GM21717 (cell line): ENCODE measurements around the gene BET1L.
"Not testable (repeated sequence)": the region's sequence is repeated elsewhere in the genome, so short reads cannot be mapped to it uniquely, and the experiment has no call there.

Source experiments
- ATAC-seq: cut with Tn5 transposase; IDR thresholded peaks from one replicate; pipeline ENCODE4 v1.9.1; 2021; ENCODE audit warnings: mild to moderate bottlenecking, moderate library complexity; ENCODE audit not compliant: unreplicated experiment

The BET1L gene

DNA sequence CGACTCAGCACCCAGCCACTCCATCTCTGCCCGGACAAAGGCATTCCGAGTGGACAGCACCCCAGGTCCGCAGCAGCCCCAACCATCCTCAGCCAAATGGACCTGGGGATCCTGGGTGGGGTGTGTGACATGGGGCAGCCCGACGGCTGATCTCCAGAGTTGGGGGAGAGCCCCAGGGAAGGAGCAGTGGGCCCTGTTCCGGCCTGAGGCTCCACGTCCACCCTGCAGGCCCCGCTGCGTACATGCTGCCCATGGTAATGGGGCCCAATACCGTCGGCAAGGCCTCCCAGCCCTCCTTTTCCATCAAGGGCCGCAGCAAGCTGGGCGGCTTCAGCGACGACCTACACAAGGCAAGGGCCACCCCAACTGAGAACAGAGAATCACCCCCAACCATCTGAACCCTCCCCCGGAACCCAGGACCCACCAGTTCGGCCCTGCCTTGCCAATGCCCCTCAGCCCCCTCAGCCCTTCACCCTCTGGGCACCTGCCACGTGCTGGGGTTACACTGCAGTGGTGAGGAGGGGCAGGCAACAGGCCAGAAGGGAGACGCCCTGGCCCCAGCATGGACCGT, 8.9 kb downstream of the BET1L start:
- no peak for ATAC-seq

DNA sequence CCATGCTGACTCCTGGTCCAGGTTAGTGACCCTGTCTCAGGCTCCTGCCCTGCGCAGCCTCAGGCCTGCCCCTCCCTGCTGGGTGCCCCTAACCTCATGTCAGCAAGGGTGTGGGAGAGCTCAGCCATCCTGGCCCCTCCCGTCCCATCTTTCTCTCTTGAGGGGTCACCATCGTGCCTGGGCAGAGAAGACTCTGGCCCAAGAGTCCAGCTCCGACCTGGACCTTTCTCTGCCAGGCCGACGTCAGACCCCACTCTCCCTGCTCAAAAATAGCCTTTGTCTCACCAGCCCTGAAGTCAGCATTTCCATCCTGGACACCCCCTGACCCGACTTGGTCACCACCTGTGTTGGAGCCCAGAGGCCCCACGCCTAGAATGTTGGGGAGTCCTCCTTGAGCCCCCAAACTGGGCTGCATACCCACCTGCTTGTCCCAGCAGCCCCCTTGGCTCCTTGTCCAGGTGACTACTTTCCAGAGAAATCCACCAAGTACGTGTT, 9.4 kb downstream of the BET1L start:
- no peak for ATAC-seq

DNA sequence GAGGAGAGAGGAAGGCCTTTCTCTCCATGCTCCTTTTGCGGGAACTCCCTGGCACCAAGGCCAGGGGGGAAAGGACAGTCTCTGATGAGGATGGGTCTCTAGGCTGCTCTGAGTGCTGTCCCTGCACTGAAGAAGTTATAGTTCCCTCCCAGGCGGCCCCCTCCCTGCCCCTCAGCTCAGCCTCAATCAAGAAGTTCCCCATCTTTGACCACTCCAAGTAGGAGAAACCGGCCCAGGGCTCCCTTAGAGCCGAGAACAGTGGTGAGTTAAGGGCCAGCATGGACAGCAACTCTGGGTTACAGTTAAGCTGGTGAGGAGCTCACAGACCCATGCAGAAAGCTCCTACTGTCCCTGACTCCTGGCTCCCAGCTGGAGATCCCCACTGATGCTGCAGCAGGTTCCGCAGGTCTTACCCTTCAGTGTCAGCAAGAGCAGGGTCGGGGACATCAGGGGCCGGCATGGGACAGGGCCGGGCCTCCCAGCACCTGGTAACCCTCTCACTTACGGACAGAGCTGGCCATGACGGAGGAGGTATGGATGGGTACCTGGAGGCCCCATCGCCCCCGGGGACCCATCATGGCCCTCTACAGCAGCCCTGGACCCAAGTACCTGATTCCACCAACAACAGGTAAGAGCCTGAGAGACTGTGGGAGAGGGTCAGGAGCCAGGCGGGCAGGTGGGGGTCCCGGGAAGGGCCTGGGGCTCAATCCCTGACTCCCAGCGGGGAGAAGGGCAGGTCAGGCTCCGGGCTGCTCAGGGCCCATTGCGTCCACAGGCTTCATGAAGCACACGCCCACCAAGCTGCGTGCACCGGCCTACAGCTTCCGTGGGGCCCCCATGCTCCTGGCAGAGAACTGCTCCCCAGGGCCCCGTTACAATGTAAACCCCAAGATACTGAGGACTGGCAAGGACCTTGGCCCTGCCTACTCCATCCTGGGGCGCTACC, 10.1 kb downstream of the BET1L start:
- ATAC-seq, result no peak

DNA sequence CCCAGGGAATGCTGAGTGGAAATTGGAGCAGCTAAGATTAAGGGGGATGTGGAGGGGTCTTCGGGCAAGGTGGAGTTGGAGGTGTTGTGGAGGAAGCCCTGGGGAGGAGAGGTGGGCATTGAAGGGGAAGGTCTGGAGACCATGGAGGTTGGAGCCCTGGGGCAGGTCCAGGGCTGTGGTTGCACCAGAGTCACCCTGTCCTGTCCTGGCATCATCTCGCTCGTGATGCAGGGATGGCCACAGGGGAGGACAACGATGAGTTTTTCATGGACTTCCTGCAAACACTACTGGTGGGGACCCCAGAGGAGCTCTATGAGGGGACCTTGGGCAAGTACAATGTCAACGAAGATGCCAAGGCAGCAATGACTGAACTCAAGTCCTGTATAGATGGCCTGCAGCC, 13.7 kb downstream of the BET1L start:
- ATAC-seq, result not testable (repeated sequence)

DNA sequence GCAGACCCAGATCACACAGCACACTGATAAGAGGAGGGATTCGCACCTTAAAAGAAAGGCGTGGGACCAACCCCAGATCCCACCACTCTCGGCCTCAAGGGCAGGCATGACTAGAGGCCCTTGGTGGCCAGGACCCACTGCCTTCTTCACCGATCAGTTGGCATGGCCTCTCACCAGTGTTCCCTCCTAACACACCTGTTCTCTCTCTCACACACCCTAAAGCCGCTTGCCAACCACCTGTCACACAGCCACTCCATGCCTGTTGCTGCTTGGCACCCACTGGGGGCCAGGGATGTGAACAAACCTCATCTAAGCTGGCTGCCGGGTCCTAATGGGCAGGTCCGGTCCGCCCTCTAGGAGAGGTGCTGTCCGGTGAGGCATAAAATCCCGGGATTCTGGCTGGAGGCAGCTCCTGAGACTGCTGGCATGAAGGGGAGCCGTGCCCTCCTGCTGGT, 14.5 kb downstream of the BET1L start, which contains the start of gene SCGB1C1:
Gene SCGB1C1, plus strand, starts transcription at position 405 of the 455 bp plus-strand sequence. Its CDS starts 22 bp downstream, at position 427.
- not testable (repeated sequence) for ATAC-seq

DNA sequence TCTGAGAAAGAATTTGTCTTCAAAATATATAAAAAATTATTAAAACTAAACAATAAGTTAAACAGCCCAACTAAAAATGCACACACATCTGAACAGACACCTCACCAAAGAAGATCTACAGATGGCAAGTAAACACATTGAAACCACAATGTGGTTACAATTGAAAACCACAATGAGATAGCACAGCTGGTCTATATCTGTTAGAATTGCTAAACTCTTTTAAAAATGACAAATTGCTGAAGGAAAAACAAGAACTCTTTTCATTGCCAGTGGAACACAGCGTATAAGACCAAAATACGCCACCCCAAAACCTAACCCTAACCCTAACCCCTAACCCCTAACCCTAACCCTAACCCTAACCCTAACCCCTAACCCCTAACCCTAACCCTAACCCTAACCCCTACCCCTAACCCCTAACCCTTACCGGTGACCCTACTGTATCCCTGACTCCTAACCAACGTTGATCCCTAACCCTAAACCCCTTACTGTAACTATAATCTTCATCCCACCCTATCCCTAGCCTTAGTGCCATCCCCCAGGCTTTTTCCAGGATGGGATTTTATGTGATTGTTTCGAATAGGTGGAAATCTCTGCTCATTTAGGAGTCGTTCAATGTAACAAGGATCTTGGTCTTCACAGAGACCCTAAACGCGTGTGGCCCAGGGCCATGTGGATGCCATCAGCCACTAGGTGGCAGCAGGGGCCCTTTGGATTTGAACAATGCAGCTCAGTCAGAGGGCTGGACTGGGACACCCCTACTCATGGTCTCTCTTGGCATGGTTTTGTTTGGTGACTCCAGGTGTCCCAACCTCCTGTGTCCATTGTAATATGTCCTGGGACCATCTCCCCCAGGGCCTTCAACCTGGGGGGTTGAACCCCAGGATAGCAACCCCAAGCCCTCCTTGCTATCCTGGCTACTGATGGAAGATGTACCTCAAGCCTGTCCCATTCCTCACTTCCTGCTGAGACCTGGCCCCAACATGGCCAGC, 15.4 kb downstream of the BET1L start:
- not testable (repeated sequence) for ATAC-seq

DNA sequence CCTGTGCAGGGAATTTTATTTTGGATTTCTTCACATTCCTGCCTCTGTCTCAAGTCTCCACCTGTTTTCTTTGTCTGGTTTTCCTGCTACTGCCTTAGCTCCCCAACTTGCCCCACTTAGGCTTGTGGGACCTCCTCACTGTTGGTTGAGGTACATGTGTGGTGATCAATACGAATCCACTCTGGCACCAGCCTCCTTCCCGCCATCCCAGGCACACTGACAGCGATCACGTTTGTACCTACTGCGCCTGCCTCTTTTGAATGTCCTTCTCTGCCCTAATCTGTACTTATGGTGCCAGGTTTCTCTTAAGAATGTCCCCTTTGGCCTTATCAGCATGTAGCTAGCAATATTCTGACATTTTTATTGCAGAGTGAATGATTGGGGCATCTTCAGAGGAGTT, 16.7 kb downstream of the BET1L start:
- ATAC-seq, result not testable (repeated sequence)

DNA sequence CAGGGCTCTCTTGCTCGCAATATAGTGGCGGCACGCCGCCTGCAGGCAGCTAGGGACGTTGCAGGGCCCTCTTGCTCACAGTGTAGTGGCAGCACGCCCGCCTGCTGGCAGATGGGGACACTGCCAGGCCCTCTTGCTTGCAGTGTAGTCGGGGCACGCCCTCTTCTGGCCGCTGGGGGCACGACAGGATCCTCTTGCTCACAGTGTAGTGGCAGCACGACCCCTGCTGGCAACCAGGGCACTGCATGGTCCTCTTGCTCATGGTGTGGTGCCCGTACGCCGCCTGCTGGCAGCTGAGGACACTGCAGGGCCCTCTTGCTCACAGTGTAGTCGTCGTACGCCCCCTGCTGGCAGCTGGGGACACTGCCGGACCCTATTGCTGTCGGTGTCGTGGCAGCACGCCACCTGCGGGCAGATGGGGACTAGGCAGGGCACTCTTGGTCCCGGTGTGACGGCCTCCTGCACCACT, 17.3 kb downstream of the BET1L start:
- peak; percentile 59 for ATAC-seq

DNA sequence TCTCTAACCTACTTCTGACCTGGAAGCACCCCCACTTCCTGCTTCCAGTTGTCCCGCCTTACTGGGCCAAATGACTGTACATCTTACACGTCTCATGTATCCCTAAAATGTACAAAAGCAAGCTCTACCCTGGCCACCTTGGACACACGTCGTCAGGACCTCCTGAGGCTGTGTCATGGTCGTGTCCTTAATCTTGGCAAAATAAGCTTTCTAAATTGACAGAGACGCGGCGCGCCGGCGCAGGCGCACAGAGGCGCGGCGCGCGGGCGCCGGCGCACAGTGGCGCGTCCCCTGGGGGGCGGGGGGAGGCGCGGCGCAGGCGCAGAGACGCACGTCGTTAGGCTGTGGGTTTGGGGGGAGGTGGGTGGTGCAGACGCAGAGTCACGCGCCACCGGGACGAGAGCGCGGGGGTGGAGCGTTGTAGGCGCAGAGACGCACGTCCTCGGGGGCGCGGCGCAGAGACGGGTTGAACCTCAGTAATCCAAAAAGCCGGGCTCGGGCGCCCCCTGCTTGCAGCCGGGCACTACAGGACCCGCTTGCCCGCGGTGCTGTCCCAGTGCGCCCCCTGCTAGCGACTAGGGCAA, 17.9 kb downstream of the BET1L start:
- ATAC-seq, result peak; percentile 34

DNA sequence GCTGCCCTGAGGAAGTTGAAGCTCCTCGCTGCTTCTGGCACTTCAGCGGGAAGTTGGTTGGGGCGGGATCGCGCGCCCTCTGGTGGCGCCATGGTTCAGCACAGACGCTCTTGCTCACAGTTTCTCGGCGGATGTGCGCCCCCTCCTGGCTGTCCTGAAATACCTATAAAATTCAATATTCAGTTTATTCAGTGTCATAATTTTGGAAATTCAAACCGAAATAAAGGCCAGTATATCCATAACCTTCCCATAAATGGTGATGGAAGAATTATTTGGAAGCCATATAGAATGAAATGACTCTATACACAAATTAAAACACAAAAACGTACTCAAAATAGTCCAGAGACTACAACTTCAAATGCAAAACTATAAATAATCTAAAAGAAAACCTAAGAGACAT, 27.0 kb downstream of the BET1L start:
- not testable (repeated sequence) for ATAC-seq
